ENCODE results near the gene FGF1.

The FGF1 gene

DNA sequence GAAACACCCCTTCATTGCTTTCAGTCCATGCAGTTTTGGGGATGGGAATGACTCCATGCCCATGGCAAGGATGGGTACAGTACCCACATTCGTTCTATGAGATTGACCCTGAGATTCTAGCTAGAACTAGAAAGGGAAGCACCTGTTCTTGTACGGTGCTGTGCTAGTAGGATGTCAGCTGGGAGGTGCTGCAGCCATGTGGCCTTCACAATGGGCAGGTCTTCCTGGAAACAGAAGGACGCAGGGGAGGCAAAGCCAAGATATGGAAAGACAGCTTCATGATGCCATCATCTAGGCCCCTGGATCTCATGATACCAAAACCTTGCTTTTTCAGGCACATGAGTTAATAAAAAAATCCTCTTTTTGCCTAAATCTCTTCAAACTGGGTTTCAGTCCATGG lies 10.5 kb upstream of the FGF1 start:
- no peak for DNase-seq

DNA sequence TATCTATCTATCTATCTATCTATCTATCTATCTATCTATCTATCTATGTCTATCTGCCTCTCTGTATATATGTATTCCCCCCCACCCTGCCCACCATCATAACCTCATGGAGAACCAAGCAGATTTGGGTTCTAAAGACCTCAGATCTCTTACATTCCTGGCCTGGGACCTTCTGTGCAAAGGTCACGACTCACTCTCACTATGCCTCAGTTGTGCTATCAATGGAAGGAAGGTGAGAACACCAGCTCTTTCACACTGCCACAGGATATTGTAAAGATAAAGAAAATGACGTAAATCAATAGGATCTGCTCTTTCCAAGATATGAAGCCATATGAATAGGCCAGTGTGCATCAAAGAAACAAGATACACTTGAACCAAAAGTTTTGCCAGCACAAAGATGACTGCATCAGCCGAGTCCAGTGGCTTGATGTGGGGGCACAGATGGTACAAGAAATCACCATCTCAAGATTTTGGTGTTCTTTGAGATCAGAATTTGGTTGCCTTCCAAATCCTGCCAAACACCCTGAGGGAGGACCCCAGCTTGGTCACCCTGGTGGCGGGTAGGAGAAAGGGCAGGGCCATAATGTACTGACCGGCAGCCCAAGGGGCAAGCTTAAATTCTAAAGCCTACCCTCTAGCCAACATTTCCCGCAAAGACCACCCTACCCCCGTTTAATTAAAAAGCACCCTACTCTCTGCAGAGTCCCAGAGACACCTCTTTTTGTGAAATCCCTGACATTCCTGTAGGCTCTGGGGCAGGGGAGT lies 8.4 kb upstream of the FGF1 start:
- DNase-seq: no peak

DNA sequence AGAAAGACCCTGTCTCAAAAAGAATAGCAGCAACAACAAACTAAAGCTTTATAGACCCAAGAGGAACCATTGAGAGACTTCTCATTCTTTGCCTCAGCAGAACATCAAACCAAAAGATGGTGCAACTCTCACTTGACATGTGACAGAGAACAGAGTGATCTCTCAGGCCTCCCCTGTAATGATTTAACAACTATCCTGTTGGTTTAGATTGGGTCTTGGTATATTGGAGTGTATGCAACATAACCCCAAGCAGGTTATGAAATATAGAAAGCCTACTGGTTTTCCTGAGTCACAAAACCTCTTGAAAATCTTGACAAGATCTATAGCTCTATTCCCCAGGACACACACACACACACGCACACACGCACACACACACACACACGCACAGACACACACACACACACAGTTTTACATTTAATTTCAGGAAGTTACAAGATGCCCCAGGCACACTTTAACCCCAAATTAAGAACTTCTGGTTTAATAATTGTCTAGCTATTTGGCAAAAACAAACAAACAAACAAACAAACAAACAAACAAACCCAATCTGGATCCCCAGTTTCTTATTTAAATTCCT lies 6.5 kb upstream of the FGF1 start:
- no peak for DNase-seq

DNA sequence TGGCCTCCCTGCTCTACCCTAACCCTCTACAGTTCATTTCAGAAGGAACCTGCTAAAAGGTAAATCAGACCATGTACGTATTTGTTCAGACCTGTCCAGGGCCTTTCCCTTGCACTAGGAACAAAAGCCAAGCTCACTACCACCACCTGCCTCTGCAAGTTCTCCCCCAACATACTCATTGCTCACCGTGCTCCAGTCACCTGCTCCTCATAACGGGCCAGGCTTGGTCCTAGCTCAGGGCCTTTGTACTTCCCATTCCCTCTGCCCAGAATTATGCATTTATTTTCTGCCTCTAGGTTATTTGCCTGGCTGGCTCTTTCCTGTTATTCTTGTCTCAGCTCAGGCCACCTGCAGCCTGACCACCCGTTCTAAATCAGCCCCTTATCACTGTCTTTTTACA lies 4.8 kb upstream of the FGF1 start:
- no peak for DNase-seq

DNA sequence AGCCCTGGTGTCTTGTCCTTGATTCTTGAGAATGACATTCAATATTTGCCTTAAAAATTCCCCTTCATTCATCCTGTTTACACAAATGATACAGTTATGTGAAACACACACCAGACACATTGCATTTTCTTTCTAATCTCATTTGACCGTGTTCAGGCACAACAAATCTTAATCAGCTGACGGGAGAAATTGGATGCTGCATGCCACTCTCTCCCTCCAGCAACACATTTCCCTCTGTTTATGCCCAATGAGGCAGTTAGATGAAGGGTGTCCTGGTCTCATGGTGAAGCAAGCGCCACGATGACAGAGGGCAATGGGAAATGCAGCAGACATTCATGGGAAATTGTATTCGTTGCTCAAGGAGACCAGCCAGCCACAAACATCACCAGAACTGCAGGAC lies 3.2 kb upstream of the FGF1 start:
- DNase-seq: no peak

DNA sequence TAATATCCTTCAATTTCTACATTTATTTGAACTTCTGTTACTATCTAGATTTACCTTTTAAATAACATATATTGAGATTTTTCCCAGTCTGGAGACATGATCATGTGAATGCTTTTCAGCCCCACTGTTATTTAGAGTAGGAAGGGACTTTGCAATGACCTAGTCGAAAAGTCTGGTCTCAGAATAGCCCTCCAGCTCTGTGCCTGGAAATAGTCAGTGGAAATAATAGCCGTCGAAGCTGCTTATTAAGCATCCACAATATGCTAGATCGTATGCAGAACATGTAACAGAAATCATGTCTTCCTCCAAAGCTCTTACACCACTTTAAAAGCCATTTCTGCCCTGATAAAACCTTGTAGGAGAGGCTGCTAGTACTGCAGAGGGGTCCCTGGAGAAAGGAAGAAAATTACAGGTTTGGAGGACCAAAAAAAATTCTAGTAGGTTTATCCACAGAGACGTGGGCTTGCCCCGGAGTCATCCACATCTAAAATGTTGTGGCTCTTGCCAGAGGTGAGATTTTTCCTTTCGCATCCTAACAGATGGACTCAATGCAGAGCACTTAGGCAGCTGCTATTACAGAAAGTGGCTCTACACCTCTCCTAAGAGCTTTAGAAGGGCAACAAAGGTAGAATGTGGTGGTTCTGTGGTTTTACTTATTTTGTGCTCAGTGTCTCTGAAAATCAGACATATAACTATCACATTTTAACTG lies 2.5 kb upstream of the FGF1 start:
- DNase-seq: no peak

DNA sequence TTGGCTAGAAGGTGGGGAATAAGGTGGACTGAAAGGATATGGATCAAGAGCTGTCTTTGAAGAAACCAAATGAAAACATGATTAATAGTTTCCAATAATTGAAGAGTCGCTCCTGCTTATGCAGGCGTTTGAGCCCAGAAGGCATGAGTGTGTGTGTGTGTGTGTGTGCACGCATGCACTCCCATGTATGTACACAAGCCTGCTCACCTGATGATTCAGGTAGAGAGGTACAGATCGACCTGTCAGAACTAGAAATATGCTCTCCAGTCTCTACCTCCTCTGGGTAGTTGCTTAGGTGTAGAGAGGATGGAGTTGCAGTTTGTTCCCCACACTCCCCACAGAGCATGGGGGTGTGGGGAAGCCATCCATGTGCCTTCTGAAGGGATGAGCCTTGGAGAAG lies 1.1 kb upstream of the FGF1 start:
- DNase-seq: no peak

DNA sequence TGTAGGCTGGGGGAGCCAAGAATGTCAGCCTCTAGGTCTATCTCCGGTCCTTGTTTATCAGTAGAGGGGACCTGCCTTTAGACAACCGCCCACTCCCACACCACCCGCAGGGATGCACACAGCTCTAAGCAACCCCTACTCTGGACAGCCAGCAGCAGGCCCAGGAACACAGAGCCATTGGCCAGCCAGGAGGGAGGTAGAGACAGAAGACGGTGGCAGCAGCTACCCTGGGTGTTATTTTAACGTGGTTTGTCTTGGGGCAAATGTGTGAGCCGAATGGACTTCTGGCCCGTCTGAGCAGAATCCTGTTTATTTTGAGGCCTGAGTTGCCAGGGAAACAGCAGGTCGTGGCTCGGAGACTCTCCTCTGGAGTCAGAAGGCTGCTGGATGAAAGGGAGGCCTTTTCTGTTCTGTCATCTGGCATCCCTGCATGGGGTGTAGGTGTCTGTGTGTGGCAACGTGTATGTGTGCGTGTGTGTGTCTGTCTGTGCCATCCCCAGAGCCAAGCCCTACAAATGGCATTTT lies 382 bp upstream of the FGF1 start:
- no peak for DNase-seq

DNA sequence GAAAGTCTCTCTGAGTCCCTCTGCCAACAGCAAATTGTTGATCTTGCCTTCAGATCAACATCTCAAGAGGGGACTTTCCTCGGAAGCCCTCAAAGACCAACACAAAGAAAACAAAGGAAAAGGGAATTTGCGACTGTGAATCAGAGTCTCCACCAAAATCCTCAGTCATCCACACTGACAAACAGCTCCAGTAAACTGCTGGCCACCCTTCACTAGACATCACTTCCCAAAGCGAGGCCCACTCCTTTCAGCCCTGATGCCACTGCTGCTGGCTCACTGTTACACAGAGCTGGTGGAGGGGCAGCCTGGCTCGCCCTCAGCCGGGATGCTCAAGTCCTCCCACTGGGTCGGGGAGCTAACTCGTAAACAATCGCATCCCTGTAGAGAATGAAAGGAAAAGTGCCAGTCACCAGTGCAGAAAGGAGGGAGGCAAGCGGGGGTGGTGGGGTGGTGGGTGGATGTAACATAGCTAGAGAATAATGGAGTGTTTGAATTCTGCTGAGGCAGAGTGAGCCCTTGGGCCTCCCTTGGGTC lies 1.3 kb downstream of the FGF1 start:
- DNase-seq: no peak

DNA sequence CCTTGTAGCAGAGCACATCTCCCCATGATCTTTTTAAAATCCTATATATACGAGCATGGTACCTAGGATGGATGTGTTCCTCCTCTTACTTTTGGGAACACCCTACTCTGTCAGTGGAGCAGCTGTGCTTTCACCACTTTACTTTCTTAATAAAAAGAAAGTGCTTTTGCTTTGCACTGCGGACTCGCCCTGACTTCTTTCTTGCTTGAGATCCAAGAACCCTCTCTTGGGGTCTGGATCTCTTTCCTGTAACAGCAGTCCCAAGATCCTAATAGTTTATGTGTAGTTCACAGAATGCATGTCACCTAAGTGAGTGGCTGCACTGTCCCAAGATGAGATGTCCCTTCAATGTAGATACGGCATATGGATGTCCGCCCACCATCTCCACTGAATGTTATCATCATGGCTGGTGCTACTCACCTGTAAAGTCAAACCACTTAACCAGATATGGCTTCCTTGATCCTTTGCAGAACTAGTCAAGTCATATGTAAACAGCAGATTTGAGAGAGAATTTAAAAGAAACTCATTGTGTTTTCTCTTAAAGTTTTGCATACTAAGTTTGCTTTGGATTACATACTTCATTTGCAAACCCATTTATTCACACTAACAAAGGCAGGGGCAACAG lies 1.9 kb downstream of the FGF1 start:
- DNase-seq: no peak

DNA sequence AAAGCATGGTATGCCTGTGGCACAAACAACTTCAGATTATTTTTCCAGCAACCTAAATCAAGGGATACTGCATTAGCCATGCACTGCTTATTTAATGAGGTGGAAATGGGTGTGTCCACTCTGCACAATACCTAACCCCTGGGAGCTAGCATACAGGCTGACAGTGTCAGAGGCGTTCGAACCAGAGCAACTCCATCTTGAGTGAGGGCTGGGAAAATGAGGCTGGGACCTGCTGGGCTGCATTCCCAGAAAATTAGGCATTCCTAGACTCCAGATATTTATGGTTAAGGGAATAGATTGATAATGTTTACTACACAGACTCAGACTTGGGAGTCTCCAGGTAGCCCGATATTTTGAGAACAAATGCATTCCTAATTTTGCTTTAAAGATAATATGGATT lies 2.8 kb downstream of the FGF1 start:
- DNase-seq: no peak

DNA sequence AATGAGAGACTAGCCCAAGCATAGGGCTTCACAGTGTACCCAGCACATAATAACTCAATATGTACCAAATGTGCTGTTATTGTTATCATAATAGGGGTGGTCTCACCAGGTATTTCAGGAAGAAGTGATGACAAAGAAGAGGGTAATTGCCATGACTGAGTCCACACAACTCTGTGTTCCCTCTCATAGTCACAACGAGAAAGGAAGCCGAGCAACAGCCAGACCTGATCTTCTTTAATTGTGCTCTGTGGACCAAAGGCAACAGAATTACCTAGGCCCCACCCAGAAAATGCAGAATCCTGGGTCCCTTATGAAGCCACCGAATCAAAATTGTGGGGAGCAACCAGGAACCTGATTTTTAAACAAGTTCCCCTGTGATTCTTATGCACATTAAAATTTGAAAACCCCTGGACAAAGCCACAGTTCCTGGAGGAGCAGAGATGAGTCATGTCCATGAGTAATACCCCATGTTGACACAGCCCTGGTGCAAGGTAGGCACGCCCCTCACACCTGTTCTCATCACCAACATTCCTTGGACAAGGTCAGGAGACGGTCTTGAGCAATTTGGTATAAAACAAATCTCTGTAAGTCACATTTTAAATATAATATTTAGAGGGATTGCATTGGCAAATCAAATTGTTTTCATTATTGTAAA lies 5.2 kb downstream of the FGF1 start:
- no peak for DNase-seq

DNA sequence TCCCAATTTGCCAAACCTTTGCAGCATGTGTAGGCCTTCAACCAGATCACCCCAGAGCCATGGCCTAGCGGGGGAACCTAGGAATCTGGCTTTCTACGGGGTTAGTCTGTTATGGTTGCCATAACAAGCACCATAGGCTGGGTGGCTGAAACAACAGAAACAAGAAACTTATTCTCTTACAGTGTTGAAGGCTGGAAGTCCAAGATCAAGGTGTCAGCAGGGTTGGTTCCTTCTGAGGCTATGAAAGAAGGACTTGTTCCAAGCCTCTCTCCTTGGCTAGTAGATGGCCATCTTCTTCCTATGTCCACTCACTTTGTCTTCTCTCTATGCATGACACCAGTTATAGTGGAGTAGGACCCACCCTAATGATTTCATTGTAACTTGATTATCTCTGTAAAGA lies 6.1 kb downstream of the FGF1 start:
- no peak for DNase-seq

DNA sequence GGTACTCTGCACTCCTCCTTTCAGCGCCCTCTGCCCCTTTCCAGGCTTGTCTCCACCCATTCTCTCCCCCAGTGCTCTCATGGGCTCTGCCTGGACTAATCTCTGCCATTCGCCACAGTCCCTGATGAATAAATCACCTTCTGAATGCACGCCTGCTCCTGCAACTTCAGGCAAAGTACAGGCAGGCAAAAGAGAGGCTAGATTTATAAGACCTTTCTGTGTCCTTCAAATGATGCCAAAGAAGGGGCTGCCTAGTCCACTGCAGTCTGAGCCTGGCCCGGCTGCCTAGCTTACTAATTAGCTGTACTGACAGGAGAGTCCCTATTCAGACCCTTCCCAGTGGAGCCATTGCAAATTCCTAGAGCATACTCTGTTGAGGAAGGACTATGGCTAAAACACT lies 7.4 kb downstream of the FGF1 start:
- DNase-seq: no peak

DNA sequence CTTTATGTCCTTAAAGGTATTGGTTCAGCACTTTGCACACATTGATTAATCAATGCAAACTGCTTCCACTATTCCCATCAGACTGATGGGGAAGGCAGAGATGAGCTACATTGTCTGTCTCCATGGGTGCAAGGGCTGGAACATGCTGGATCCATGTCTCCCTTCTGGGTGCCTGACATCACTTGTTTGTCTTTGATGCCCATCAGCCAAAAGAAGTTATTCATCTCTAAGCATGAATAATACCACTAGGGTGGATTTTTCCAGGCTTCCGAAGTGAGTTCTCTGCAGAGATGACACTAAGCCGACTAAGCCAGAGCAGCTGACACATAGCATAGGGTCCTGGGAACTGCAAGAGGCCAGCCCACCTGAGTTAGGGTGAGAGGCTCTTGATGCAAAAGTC lies 8.7 kb downstream of the FGF1 start:
- no peak for DNase-seq

DNA sequence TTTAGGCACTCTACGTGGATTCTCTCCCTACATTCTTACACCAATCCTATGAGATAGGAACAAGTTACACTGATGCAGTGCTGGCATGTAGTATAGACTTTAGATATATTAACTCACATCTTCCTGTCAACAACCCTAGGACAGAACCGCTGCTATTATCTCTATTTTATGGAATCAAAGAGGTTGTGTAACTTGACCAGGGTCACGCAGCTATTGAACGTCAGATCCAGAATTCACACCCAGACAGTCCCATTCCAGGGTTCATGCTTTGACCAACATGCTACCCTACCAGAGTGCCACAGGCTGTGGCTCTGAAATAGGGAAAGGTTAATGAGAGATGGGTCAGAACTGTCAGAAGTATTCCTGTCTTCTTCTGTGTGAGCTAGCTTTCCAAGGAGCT lies 9.6 kb downstream of the FGF1 start:
- no peak for DNase-seq

DNA sequence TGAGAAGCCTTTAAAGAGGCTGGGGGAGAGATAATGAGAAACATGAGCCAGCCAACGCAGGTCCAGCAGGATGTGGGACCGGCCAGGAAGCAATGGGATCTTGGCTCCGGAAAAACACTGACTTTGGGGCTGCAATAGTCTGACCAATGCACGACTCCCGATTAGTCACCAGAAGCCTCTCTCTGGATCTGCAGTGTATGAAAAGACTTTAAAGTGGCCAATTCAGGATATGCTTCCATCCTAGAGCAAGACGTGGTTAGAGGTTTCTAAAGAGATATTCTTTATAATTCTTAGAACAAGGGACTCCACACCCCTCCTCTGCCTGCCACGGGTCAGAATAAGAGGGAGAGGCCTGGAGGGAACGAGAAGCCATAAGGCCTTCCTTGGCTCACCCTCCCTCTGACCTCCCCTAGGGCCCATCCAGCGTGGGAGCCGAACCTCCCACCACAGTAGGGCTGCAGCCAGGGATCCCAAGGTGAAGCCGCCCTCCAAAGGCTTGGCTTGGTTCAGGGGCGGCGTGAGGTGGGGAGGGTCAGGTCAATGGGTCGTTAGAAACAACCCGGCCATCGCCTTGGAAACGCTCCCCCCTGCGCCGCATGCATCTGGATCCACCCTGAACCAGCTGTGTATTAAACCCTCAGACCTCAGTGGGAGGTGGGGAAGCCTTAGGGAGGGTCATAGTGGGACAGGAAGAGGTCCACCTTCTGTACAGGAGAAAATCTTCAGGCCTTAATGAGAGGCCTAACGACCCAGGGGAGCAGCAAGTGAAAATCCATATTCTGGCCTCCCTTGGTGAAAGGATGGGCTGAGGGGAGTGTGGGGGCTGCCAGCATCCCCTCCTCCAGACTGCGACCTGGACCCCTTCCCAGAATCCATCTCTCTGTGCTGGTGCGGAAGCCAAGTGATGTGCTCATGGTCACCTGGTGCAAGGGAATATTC lies 11.1 kb downstream of the FGF1 start:
- DNase-seq: no peak

DNA sequence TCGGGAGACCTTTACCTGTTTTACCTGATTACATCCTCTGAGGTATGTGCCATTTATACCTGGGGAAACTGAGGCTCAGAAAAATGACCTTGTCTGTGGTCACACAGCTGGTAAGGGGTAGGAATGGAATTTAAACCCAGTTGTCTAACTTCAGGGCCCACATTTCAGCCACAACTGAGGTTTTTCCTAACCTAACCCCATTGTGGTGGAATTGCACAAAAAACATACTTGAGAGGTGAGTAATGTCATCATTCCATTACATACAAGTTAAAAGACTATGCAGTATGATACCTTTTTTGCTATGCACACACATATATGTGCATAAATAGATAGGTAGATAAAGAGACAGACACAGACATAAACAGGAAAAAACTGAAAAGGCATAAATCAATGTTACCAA lies 14.1 kb downstream of the FGF1 start:
- DNase-seq: no peak

DNA sequence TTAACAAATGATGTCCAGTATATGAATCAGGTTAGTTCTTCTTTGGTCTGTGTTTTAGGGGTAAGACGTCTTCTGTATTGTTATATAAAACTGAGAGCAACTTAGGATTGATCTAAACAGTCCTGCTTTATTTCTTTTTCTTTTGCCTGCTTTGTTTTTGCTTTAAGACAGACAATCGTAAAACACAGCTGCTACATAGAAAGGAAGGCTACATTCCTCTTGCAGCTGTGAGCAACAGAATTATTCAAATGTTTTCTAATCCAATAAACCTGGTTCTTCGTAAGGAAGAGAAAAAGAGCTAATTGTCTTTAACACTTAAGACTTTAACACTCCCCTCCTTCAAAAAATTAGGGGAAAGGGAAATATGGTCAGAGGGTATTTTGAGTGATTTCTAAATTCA lies 14.6 kb downstream of the FGF1 start:
- no peak for DNase-seq

DNA sequence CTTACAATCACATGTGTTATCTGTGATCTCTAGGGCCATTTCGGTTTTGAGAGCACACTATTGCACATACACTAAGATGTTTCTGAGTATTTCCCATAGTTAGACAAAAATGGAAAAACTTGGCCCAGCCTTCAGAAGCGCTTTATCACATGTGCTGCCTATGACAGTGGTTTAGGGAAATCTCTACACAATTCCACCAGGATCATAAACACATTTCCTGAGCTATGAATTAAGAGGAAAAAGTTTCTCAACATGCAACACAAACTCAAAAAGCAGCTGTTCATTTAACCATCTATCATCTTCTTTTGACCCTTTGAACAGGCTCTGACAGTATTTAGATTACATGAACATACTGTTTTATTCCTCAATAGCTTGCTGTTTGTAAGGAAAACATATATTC lies 15.1 kb downstream of the FGF1 start:
- DNase-seq: no peak

DNA sequence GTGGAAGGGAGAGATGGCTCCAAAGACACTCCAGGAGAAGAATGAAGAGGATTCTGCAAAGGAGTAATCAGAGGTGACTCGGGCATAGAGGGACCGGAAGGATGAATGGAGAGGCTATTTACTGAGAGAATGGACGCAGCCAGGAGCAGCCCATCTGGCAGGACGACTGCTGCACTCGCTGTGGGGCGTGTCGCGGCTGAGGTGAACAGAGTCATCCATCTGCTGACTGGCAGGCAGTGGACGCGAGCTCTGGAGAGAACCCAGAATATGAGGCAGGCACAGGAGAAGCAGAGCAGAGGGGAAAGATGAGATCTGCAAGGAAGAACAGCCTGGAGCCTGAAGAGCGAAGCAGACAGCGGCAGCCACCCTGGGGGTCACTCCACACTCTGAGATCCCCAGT lies 16.4 kb downstream of the FGF1 start:
- DNase-seq: no peak

DNA sequence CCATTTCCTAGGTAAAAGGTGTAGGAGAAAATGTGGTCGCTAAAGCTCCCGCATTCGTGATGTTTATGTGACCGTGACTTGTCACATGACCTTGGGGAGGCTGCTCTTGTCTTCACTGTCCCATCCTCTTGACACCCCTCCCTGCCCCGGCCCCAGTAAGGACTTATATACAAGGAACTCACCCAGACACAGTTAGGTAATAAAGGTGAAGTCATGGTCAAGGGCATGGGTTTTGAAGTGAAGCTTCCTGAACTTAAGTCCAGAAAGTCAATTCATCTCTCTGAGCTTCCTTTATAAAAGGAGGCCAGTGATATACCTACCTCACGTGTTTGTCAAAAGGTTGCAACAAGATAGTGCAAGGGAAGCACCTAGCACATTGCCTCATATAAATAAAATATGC lies 17.6 kb downstream of the FGF1 start:
- DNase-seq: no peak
